SK-N-MC (cell line): ENCODE measurements around the gene UST.
A peak's percentile ranks its signal among the peaks of the same experiment; 100 is the strongest.

Experiments
- DNase-seq: peaks from one replicate; pipeline ENCODE4 v3.0.0-alpha.2; 2011; ENCODE audit warnings: low read depth, low spot score
- H3K27ac ChIP-seq: fragments of 200-600 bp; sonication (generic); 2 replicates; pipeline ENCODE4 v1.5.1; 2016; ENCODE audit warnings: mixed run types
- H3K36me3 ChIP-seq: fragments of 200-600 bp; sonication (generic); 2 replicates; pipeline ENCODE4 v1.6.1; 2017; ENCODE audit warnings: antibody characterized with exemption, low read length, mixed read lengths; ENCODE audit not compliant: insufficient read depth
- H3K4me3 ChIP-seq: fragments of 200-600 bp; sonication (generic); 2 replicates; pipeline ENCODE4 v1.5.1; 2016
- H3K9ac ChIP-seq: fragments of 200-600 bp; sonication (generic); 2 replicates; pipeline ENCODE4 v1.8.0; 2017; ENCODE audit warnings: mixed run types, mixed read lengths; ENCODE audit not compliant: insufficient read length
- H3K9me3 ChIP-seq: fragments of 200-600 bp; sonication (generic); 2 replicates; pipeline ENCODE4 v1.6.1; 2017; ENCODE audit warnings: low read depth, mild to moderate bottlenecking, antibody characterized with exemption, low read length, moderate library complexity, mixed read lengths
- EZH2 ChIP-seq: fragments of 200-600 bp; sonication (generic); IDR thresholded peaks from one replicate; pipeline ENCODE4 v1.6.1; 2017; ENCODE audit warnings: antibody characterized with exemption
- FOXP2 ChIP-seq: optimal IDR thresholded peaks from 2 replicates; pipeline ENCODE3; 2011; ENCODE audit warnings: mild to moderate bottlenecking, moderate library complexity; ENCODE audit not compliant: insufficient read depth; ENCODE audit errors: extremely low read length, control extremely low read depth
- POLR2AphosphoS5 ChIP-seq: IDR thresholded peaks from 2 replicates; pipeline ENCODE4 v1.6.1; 2012; ENCODE audit warnings: mild to moderate bottlenecking, low read depth, low read length, borderline replicate concordance

Gene UST

GRCh38 chr6:149013586-149014344, 266.9 kb downstream of the UST start:
- Histone ChIP-seq H3K9me3 (no peaks in the 10 kb centered on the region), H3K36me3 (peaks cover 3% of the 10 kb centered on the region; the same call in 1 of the 2 replicates), H3K27ac (no peak overlapping the region), H3K9ac (no peak overlapping the region), H3K4me3 (no peak overlapping the region)
- no peak for DNase-seq
- TF ChIP-seq FOXP2 (no peak), POLR2AphosphoS5 (no peak), EZH2 (no peak)

GRCh38 chr6:149014631-149015534, 268.1 kb downstream of the UST start:
- Histone ChIP-seq H3K27ac (peak overlapping the region; percentile 55; the same call in 1 of the 2 replicates), H3K4me3 (peak overlapping the region; percentile 28; the same call in 1 of the 2 replicates), H3K9ac (no peak overlapping the region), H3K9me3 (no peaks in the 10 kb centered on the region), H3K36me3 (no peaks in the 10 kb centered on the region)
- no peak for TF ChIP-seq FOXP2
- no peak for TF ChIP-seq POLR2AphosphoS5
- TF ChIP-seq EZH2 = no peak
- peak; percentile 64 for DNase-seq

- Histone ChIP-seq H3K4me3 (peak overlapping the region; percentile 28; the same call in 1 of the 2 replicates), H3K9ac (no peak overlapping the region), H3K27ac (peak overlapping the region; percentile 55; the same call in 1 of the 2 replicates), H3K36me3 (no peaks in the 10 kb centered on the region), H3K9me3 (no peaks in the 10 kb centered on the region)
- no peak for DNase-seq
- TF ChIP-seq FOXP2 (no peak), POLR2AphosphoS5 (no peak), EZH2 (no peak)
These were observed 269.0 kb downstream of the UST start for GRCh38 chr6:149015535-149016525.

GRCh38 chr6:149016716-149017115, 269.9 kb downstream of the UST start:
- H3K4me3 ChIP-seq = no peak overlapping the region
- no peak overlapping the region for H3K27ac ChIP-seq
- H3K9me3 ChIP-seq = no peaks in the 10 kb centered on the region
- no peak overlapping the region for H3K9ac ChIP-seq
- no peak for TF ChIP-seq POLR2AphosphoS5
- TF ChIP-seq FOXP2 = no peak
- no peak for TF ChIP-seq EZH2
- H3K36me3 ChIP-seq = no peaks in the 10 kb centered on the region
- DNase-seq = no peak

GRCh38 chr6:149020319-149020718, 273.5 kb downstream of the UST start:
- H3K36me3 ChIP-seq = no peaks in the 10 kb centered on the region
- TF ChIP-seq POLR2AphosphoS5 = no peak
- TF ChIP-seq FOXP2 = no peak
- no peak for TF ChIP-seq EZH2
- no peak overlapping the region for H3K27ac ChIP-seq
- no peak overlapping the region for H3K9ac ChIP-seq
- no peak overlapping the region for H3K4me3 ChIP-seq
- DNase-seq = no peak
- H3K9me3 ChIP-seq = no peaks in the 10 kb centered on the region

GRCh38 chr6:149024361-149024760, 277.5 kb downstream of the UST start:
- TF ChIP-seq POLR2AphosphoS5 = no peak
- no peak for TF ChIP-seq EZH2
- no peak for TF ChIP-seq FOXP2
- no peaks in the 10 kb centered on the region for H3K36me3 ChIP-seq
- H3K27ac ChIP-seq = no peak overlapping the region

GRCh38 chr6:149025061-149025460, 278.2 kb downstream of the UST start:
- H3K27ac ChIP-seq = no peak overlapping the region
- DNase-seq = no peak
- H3K36me3 ChIP-seq = no peaks in the 10 kb centered on the region
- H3K9ac ChIP-seq = no peak overlapping the region
- no peak for TF ChIP-seq EZH2
- no peak for TF ChIP-seq POLR2AphosphoS5
- TF ChIP-seq FOXP2 = no peak
- H3K4me3 ChIP-seq = no peak overlapping the region
- H3K9me3 ChIP-seq = no peaks in the 10 kb centered on the region; the same call in 1 of the 2 replicates

More at GRCh38 chr6:149024361-149024760, 277.5 kb downstream of the UST start:
- no peak for DNase-seq
- no peak overlapping the region for H3K4me3 ChIP-seq
- no peak overlapping the region for H3K9ac ChIP-seq
- no peaks in the 10 kb centered on the region; the same call in 1 of the 2 replicates for H3K9me3 ChIP-seq
